GM21619 (cell line): ENCODE data around the gene ADRA2C.

Source experiments
- ATAC-seq: cut with Tn5 transposase; IDR thresholded peaks from one replicate; pipeline ENCODE4 v1.9.1; 2021; ENCODE audit not compliant: unreplicated experiment

Gene ADRA2C

DNA sequence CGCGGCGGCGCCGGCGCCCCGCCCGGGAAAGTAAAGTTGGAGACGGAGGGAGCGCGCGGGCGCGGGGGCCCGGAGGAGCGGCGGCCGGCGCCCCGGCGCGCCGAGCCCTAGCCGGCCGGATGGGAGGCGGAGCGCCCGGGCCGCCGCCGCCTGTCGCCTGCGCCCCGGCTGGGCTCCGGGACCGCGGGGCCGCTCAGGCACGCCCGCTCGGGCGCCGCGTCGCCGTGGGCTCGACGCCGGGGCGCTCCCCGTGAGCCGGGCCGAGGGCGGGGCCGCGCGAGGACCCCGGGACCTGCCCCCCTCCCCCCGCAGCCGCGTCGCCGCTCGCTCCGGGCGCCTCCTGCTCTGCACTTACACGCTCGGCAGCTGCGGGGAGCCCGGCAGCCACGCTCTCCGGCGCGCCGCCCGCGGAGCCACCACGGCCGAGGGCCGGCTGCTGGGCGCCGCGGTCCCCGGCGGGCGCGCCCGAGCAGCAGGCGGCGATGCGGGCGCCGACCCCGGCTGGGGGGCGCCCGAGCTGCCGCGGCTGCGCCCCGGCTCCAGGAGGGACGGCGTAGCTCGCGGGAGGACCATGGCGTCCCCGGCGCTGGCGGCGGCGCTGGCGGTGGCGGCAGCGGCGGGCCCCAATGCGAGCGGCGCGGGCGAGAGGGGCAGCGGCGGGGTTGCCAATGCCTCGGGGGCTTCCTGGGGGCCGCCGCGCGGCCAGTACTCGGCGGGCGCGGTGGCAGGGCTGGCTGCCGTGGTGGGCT lies at the start of gene ADRA2C:
Gene ADRA2C (plus strand): TSS at position 350 of the 749 bp plus-strand sequence. CDS start 222 bp downstream, at position 572.
- ATAC-seq, result no peak

DNA sequence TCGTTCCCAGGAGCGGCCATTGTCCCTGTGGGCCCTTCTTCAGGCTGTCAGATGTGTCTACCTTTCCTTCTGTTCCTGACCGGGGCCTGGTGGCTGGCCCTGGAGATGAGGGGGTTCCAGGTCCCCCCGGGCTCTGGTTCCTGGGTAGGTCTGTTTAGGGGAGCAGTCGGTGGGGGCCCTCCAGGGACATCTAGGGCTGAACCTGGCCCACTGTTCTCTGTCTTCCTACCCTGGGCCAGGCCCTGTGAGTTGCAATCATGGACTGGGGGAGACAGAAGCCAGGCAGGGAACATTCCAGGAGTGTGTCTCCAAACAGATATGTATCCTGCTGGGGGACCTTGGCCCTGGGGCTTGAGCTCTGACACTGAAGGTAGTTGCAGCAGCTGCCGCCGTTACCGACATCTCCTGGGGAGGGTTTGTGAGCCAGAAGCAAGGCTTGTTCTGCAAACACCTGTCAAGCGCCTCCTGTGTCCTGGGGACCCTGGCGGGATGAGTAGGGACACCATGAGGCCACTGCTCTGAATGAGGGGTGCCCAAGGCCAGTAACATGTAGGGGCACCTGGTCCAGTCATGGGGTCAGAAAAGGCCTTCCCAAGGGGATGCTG lies 49.5 kb upstream of the ADRA2C start:
- no peak for ATAC-seq

DNA sequence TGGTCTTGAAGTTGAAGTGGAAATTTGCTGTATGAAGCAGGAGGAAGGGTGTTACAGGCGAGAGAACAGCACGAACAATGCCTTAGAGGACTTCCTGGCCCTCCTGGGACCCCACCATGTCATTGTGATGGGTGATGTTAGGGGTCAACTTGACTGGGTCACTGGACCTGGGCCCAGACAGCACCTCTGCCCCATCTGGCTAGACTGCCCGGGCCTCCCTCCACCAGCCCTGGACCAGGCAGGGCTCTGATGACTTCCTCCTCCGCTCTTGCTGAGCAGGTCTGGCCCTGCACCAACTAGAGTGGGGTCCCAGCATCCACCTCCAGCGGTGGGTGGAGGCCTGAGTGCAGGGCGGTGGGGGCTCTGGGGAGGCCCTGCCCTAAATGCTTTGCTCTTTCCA lies 48.9 kb upstream of the ADRA2C start:
- ATAC-seq, result no peak

DNA sequence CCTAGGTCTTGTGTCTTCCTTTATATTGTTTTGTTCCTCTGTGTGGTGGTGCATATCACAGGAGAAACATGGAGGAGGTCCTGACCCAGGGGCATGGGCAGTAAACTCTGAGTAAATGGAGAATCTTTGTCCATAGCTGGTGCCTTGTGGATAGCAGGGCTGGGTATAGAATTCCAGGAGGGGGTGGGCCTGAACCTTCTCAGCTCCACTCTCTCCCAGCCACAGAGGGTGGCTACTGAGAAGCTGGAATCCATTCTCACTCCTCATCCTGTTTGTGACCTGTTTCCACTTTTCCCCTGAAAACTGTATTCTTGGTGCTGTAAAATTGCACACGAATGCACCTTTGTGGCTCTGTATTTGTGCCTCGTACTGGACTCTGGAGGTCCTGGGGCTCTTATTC lies 47.7 kb upstream of the ADRA2C start:
- ATAC-seq, result no peak

DNA sequence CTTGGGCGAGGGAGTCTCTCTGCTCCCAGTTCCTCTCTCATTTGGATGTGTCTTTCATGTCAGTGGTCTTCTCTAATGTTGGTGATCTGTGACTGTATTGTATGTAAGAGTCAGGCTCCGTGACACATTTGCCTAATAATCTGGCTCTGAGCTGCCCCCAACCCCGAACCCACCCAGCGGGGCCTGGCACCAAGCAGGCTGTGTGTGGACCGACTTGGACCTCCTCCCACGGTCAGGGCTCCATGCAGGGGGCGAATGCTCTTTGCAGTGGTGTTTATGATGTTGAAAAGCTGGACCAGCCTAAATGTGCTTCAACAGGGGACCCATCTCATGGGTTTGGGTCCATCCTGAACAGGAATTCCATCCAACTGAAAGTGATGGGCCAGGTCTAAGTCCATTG lies 47.0 kb upstream of the ADRA2C start:
- no peak for ATAC-seq

DNA sequence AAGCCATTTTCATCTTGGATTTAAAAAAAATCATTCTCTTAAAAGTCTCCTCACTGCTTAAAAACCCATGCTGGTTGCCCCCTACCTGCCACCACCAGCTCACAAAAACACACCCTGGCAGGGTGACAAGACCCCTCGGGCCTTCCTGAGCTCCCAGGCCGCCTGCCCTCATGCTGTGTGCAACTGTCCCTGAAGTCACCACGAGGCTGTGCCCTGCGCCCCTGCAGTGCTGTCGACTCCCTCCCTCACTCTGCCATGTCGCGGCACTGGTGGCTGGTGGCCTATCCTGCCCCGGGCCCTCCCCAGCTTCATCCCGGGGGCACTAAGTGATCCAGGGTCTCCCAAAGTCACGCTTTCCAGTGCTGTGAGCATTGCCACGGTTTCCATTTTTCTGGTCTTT lies 46.3 kb upstream of the ADRA2C start:
- no peak for ATAC-seq

DNA sequence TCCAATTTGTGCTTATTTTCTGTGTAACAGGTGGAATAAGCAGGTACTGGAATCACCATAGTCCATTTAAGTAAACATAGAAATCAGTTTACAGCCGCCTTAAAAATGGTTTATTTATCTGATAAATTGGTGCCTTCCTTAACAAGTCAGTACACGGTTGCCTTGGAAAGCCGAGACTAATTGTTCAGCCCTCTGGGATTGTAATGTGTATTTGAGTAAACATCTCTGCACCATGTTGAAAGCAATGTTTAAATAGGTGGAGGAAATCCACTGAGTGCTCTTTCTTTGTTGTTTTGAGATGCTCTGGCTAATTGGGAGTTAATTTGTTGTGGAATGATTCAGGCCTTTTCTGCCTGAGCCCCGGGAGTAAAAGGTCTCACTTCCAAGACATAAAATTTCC lies 45.7 kb upstream of the ADRA2C start:
- no peak for ATAC-seq

DNA sequence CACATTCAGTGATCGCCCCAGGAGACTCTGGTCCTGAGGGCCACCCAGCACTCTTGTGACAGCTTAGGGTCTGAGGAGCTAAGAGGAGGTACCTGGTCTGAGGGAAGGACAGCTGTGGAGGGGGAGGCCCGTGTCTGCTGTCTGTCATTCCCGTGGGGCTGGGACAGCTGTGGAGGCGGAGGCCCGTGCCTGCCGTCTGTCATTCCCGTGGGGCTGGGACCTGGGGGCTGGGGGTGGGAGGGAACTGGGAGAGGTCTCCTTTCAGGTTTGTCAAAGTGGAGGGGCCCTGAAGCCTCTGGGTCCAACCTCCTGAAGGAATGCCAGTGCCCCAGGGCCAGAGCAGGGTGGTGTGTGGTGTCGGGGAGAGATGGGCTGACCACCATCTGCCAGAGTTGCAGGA lies 45.0 kb upstream of the ADRA2C start:
- ATAC-seq, result no peak

DNA sequence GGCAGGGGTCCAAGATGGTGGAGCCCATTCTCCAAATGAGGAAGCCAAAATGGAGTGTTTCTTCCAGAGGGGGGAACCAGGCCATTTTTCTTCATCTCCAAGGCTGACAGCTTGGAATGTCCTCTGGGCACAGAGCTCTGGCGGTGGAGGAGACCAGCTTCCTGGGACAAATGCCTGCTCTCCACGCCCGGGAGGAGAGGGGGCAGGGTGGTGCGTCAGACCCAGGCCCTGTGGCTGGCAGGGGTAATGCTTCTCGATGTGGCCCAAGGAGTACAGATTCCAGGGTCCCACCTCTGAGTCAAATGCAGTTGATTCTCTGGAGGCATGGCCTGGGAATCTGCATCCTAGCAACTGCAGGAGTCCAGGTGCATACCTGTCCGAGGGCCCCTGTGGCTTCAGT lies 44.6 kb upstream of the ADRA2C start:
- no peak for ATAC-seq

DNA sequence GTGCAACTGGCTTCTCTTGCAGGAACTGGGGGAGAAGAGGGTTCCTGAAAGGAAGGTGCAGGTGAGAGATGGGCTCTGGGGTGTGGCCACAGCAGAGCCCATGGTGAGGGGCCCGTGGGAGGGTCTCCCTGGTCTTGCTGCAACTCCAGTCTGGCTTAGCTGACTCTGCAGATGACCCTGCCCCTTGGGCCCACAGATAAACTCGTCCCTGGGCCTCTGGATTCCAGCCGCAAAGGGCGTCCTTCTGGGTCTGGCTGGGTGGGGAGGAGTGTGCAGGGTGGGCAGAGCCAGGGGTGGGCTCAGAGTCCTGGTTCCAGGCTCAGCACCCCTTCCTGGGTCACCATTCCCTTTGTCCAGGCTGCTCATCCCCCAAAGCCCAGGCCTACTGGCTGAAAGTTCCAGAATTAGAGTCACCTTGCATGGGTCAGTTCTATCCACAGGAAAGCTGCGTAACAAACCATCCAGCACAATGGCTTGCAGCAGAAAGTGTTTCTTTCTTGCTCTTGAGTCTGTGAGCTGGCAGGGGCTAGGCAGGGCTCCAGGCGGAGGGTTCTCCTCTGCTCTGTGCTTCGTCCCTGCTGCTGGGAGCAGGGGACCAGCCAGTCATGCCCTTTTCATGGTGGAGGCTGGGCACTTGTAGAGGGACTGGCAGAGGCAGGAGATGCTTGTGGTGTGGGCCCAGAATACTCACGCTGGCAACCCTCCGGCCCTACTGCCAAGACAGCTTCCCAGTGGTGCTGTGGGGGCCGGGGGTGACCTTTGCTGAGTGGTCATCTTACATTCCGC lies 43.5 kb upstream of the ADRA2C start:
- no peak for ATAC-seq

DNA sequence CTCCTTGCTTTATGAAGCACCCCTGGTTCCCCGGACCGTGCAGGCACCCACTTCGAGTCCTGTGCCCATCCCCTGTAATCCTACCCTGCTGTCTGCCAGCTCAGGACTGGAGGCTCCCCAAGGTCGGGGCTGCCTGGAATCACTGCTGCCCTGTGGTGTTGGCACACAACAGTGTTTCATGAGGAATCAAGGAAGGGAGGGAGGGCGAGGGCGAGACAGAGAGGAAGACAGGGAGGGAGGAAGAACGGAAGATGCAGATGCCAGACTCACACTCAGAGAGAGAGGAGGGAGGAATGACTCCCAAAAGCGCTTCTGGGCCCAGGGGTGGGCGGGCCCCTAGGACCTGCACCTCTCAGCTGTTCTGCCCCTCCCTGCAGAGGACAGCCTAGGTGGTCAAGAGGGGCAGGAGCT lies 42.9 kb upstream of the ADRA2C start:
- ATAC-seq, result no peak

DNA sequence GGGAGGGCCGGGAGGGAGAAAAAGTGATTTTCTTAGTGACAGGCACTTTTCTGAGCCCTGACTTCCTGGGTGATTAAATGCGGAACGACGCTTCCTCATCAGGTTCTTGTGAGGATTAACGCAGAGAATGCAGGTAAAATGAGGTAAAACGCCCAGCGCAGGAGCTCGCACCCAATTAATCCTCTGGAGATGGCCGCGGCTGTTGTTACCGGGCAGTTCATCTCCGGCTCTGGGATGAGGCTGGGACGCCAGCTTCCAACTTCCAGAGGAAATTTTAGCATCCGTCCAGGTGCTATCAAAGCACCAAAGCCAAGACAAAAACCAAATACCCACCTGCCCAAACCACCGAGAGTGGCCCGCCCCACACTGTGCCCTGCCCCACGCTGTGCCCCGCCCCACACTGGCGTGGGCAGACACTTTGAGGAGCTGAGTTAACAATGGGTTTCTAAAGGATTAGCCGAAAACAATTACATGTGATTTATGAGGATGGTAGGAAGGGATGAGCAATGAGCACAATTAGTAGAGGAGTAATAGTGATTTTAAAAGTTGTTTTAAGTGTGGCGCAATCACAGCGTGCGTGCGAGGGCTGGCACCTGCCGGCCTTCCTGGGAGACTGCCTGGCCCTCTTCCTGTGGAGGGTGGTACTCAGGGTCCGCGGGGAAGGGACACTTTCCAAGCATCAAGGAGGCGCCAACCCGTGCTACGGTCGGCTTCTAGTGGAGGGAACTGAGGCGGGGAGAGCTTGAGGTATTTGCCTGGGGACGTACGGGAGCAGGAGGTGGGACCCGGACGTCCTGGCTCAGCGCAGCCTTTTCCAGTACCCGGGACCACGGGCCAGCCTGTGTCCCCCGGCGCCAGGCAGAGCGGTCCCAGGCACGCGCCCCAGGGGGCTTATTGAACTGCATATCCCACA lies 41.6 kb upstream of the ADRA2C start:
- ATAC-seq, result no peak

DNA sequence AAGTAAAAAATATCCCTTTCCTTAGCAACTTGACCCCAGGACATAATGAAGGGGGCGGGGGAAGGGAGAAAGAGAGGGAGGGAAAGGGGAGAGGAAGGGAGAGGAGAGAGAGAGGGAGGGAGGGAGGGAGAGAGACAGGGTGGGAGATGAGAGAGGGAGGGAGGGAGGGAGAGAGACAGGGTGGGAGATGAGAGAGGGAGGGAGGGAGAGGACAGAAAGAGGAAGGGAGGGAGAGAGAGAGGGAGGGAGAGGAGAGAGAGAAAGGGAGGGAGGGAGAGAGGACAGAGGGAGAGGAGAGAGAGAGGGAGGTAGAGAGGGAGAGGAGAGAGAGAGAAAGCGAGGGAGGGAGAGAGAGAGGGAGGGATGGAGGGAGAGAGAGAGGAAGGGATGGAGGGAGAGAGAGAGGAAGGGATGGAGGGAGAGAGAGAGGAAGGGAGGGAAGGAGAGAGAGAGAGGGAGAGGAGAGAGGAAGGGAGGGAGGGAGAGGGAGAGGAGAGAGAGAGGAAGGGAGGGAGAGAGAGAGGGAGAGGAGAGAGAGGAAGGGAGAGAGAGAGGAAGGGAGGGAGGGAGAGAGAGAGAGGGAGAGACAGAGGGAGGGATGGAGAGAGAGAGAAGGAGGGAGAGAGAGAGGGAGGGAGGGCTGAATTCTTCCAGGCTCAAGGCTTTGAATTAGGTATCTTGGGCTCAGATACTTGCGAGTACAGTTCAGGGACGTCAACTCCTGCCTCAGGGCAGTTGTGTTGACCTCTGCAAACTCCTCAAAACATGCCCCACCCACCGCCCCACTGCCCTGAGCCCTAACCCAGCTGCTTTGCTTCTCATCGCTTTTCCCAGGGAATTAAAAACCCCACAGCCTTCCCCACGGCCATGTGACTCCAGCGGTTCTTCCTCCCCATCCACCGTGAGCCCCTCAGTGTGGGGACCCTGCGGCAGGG lies 40.0 kb upstream of the ADRA2C start:
- ATAC-seq, result no peak

DNA sequence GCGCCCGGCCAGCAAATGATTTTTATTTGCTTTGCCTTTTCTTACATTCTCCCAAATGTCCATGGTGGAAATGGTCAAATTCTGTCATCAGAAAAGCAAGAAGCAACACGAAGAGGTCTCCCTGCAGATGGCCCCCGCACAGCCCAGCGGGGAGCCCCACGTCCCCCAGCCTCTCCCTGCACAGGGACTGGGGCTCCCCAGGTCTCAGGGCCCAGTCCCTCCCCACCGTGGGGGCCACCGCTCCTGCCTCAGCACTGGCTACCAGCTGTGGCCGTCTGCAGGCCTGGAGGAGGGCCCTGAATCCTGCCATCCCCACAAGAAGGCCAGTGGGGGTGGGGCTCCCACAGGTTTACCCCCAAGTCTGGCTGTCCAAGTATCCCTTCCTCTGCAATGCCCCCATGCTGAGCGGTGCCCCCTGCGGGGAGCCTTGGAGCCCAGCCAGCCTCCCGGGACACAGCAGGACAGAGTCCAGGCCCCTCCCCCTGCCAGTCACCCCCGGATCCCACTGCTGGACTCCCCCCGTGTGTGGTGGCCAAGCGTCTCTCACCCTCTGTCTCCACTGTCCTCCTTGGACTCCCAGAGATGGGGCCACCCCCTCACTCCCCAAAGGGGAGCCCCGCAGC lies 38.2 kb upstream of the ADRA2C start:
- no peak for ATAC-seq

DNA sequence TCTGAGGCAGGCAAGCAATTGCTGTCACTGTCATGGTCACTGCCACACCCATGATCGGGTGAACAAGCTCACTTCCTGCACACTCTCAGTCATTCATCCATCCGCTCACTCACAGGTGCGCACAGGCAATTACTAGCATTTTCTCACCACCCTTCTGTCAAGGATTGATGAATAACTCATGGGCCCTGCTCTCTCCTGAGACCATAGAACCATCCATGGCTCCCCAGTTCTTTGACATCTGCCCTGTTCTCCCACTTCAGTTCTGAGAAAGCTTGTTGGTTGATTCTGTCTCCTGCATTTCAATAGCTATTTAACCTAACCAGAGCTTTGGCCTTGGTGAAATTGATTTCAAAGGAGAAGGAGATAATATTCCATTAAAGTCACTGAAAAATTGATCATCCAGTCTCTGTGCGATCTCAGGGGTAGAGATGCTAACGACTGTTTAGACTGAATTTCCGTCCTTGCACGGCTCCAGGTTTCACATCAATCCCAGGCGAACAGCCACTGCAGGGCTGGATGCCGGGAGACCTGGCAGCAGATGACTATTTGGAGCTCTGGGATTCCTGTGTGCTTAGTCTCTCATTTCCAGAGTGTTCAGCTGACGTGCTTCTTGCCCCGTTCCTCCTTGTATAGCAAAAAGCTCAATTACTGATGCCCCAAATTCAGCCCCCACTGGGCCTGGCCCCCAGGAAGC lies 36.9 kb upstream of the ADRA2C start:
- no peak for ATAC-seq

DNA sequence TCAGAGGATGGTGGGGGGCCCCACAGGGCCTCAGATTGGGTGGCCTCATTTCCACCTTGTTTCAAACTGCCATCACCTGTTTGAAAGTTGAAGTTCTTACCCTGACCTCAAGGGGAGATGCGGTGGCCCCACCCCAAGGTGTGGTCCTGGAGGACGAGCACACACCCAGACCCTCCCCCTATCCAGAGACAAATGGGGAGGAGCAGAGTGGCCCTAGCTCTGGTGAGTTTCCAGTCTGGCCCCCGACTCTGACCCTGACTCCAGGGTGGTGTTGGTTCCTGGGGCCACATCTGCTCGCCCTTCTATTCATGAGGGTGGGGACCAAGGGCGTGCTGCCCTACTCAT lies 36.3 kb upstream of the ADRA2C start:
- ATAC-seq, result no peak

DNA sequence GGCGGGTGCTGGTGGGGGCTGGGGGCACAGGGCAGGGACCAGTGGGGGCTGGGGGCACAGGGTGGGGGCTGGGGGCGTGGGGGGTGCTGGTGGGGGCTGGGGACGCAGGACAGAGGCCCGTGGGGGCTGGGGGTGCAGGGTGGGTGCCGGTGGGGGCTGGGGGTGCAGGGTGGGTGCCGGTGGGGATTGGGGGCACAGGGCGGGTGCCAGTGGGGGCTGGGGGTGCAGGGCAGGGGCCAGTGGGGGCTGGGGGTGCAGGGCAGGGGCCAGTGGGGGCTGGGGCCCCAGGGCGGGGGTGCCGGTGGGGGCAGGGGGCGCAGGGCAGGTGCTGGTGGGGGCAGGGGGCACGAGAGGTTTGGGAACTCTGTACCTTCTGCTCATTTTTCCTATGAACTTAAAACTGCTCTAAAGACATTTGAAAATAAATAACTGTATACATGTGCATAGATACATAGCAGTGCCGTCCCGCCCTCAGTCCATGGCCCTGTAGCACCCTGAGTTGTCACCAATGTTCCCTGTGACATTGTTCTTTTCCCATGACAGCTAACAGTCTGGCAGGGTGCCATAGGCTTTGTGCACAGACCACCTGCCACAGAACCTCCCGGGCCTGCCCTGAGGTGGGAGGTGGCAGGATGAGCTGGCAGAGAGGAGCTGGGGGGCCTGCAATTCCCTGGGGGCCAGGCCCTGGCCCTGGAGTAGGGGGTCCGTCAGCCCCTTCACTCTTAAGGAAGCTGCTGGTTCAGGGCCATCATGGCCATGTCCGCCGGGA lies 35.6 kb upstream of the ADRA2C start:
- no peak for ATAC-seq
